Smooth muscle cell (in vitro differentiated cells): Measurements from ENCODE around the gene PF4V1. TPM values are rescaled to one million over a fixed set of nuclear protein-coding genes. Genes with fewer than 3 reads are reported as not detected.

Experiments used
- DNase-seq: peaks from one replicate; lab custom pipeline; 2025; ENCODE audit not compliant: unreplicated experiment; lab: John Stamatoyannopoulos, UW
- H2AFZ ChIP-seq: fragments of 200-600 bp; sonication (generic); 2 replicates; pipeline ENCODE4 v1.6.0; 2016; ENCODE audit warnings: antibody characterized with exemption, low read depth, mild to moderate bottlenecking
- H3F3A ChIP-seq: fragments of 200-600 bp; sonication (generic); 2 replicates; pipeline ENCODE4 v1.6.0; 2017; ENCODE audit warnings: antibody characterized with exemption, low read depth
- H3K27ac ChIP-seq: fragments of 200-600 bp; sonication (generic); 2 replicates; pipeline ENCODE4 v1.5.1; 2016; ENCODE audit warnings: low read depth, mild to moderate bottlenecking
- H3K27me3 ChIP-seq: fragments of 200-600 bp; sonication (generic); 2 replicates; pipeline ENCODE4 v1.6.1; 2016; ENCODE audit warnings: low read depth, mild to moderate bottlenecking
- H3K36me3 ChIP-seq: fragments of 200-600 bp; sonication (generic); 2 replicates; pipeline ENCODE4 v1.5.1; 2016; ENCODE audit warnings: low read depth
- H3K4me1 ChIP-seq: fragments of 200-600 bp; sonication (generic); 2 replicates; pipeline ENCODE4 v1.5.1; 2016; ENCODE audit warnings: low read depth
- H3K4me2 ChIP-seq: fragments of 200-600 bp; sonication (generic); 2 replicates; pipeline ENCODE4 v1.6.0; 2016; ENCODE audit warnings: mild to moderate bottlenecking
- H3K4me3 ChIP-seq: fragments of 200-600 bp; sonication (generic); 2 replicates; pipeline ENCODE4 v1.5.1; 2016; ENCODE audit warnings: mild to moderate bottlenecking
- H3K79me2 ChIP-seq: fragments of 200-600 bp; sonication (generic); 2 replicates; pipeline ENCODE4 v1.6.0; 2016; ENCODE audit warnings: low read depth, mild to moderate bottlenecking
- H3K9ac ChIP-seq: fragments of 200-600 bp; sonication (generic); 2 replicates; pipeline ENCODE4 v1.6.0; 2016; ENCODE audit warnings: low read depth
- H3K9me3 ChIP-seq: fragments of 200-600 bp; sonication (generic); replicated peaks from 2 replicates; pipeline ENCODE4 v1.5.1; 2016; ENCODE audit warnings: low read depth
- H4K20me1 ChIP-seq: fragments of 200-600 bp; sonication (generic); 2 replicates; pipeline ENCODE4 v1.6.0; 2016; ENCODE audit warnings: low read depth
- CTCF ChIP-seq: fragments of 200-600 bp; sonication (generic); IDR thresholded peaks from 2 replicates; pipeline ENCODE4 v1.5.1; 2017; ENCODE audit warnings: borderline replicate concordance, mild to moderate bottlenecking, antibody characterized with exemption; ENCODE audit not compliant: insufficient read depth, poor library complexity, severe bottlenecking
- WGBS: methylation state at CpG from one replicate; pipeline ENCODE4 v1.1.7; 2016; ENCODE audit warnings: low lambda C conversion rate; 5-methylcytosine and 5-hydroxymethylcytosine counted together
- polyA plus RNA-seq: library from polyadenylated mRNA; unstranded; fragments of >200 nt; fragmentation: Nextera tagmentation; extraction: Ambion mirVana; gene quantifications from 2 replicates; pipeline ENCODE4 v1.2.1, GENCODE V29; 2016
- total RNA-seq: library from RNA; depleted of rRNA; stranded (reverse); fragments of >200 nt; gene quantifications from 2 replicates; pipeline ENCODE4 v1.2.3, GENCODE V29; 2014

PF4V1 gene
- total and polyA plus RNA-seq, 2 experiments from 2014 or later: 0.35 TPM; not detected in 1

DNA sequence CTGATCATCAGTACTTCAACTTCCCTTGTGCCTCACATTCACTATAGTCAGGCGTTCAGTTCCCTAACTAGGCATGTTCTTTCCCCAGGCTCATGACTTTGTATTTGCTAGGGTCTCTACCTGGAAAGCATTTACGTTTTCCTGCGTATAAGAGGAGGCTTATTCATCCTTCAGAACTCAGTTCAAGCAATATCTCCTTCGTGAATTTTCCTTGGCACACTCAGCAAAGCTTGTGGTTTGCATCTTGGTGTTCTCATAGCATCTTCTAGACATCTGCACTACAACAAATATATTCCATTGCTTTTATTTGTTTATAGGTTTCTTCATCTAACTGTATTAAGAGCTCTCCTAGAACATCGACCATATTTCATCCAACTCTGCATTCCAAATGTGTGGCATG, 14.0 kb upstream of the PF4V1 start:
- H3K4me2 ChIP-seq: no peak overlapping the region
- H3K9ac ChIP-seq: no peak overlapping the region
- H3K27ac ChIP-seq: no peak overlapping the region
- no peak overlapping the region for H3K4me3 ChIP-seq
- H4K20me1 ChIP-seq: no peaks in the 10 kb centered on the region
- no peak for DNase-seq
- TF ChIP-seq CTCF: no peak
- peaks cover 6% of the 10 kb centered on the region for H3K4me1 ChIP-seq
- H3K79me2 ChIP-seq: no peaks in the 10 kb centered on the region
- H3F3A ChIP-seq: no peaks in the 10 kb centered on the region
- no peaks in the 10 kb centered on the region for H3K36me3 ChIP-seq
- no peak overlapping the region for H2AFZ ChIP-seq
- H3K27me3 ChIP-seq: peaks cover 34% of the 10 kb centered on the region
- H3K9me3 ChIP-seq: no peaks in the 10 kb centered on the region
- WGBS: 81% methylated on average over 5 of the region's 5 CpGs

DNA sequence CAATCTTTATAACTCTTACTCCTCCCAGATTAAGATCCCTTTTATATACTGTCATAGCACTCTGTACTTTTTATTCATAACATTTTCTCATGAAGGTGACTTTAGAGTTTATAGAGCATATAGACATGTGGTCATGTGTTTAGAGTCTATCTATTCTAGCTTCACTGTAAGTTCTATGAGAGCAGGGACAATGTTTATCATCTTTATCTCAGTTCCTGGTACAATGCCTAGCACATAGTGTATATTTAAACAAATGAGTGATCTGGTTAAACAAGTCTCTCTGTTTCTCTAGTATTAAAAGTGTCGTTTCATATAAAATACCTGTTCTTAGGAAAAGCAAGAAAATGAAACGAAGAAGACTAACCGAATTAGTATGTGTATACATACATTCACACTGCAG, 13.4 kb upstream of the PF4V1 start:
- H3F3A ChIP-seq: no peaks in the 10 kb centered on the region
- H2AFZ ChIP-seq: no peak overlapping the region
- DNase-seq: no peak
- H3K27me3 ChIP-seq: peaks cover 34% of the 10 kb centered on the region
- no peak overlapping the region for H3K4me2 ChIP-seq
- H3K27ac ChIP-seq: no peak overlapping the region
- TF ChIP-seq CTCF: no peak
- WGBS: 91% methylated on average over 3 of the region's 3 CpGs
- no peaks in the 10 kb centered on the region for H3K9me3 ChIP-seq
- no peaks in the 10 kb centered on the region for H3K79me2 ChIP-seq
- H3K4me1 ChIP-seq: peaks cover 6% of the 10 kb centered on the region
- H3K9ac ChIP-seq: no peak overlapping the region
- H4K20me1 ChIP-seq: no peaks in the 10 kb centered on the region
- H3K36me3 ChIP-seq: no peaks in the 10 kb centered on the region
- H3K4me3 ChIP-seq: no peak overlapping the region

DNA sequence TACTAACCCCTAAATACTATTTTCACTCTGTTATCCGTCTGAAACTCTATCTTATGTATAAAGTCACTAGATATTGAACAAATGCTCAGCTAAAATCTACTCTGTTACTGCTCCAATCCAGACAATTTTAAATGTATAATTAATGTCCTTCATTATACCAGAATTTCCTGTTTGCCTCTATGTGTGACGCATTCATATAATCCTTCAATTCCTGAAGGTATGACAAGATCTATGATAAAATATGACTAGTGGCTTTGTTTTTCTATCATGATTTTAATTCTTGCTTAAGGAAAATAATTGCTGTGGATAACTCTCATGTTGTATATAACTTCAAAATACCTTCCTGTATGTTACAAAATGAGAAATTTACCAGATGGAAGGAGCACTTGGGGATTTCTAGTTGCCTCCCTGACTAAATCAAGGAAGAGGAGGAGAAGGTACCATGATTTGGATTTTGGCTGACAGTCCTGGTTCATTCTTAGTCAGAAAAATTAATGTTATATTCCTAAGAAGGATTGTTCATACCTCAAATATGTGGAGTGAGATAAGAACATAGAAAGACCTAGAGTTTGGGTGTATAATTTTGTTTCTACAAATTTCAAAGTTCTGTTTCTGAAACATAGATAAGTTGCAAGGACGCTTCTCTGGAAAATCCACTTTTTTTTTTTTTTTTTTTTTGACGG, 11.7 kb upstream of the PF4V1 start:
- H2AFZ ChIP-seq: no peak overlapping the region
- no peaks in the 10 kb centered on the region for H3K36me3 ChIP-seq
- H3K9ac ChIP-seq: no peak overlapping the region
- no peaks in the 10 kb centered on the region for H3K9me3 ChIP-seq
- H3K27me3 ChIP-seq: peaks cover 31% of the 10 kb centered on the region
- no peak overlapping the region for H3K4me2 ChIP-seq
- whole genome bisulfite sequencing: 87% methylated on average over 3 of the region's 4 CpGs
- H4K20me1 ChIP-seq: no peaks in the 10 kb centered on the region
- no peak for DNase-seq
- H3K79me2 ChIP-seq: no peaks in the 10 kb centered on the region
- H3K27ac ChIP-seq: no peak overlapping the region
- no peaks in the 10 kb centered on the region for H3F3A ChIP-seq
- H3K4me3 ChIP-seq: no peak overlapping the region
- no peak for TF ChIP-seq CTCF
- H3K4me1 ChIP-seq: peaks cover 6% of the 10 kb centered on the region

DNA sequence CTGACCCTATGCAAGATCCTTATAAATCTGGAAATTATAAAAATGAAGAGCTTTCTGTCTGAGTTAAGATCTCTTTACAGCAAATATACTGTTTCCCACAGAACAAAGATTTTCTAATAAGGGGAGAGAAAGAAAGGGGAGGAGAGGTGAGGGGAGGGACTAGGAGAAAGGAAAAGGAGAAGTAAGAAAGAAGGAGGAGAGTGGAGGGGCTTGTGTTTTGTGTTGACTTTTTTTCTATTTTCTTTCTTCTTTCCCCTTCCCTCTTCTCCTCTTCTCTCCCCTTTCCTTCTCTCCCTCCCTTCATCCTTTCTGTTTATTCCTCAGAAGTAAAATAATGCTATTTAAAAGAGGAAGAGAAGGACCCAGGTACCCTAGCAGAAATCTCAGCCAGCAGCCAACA, 10.4 kb upstream of the PF4V1 start:
- Histone ChIP-seq H3K79me2 (no peaks in the 10 kb centered on the region), H3K36me3 (no peaks in the 10 kb centered on the region), H3K4me3 (no peak overlapping the region), H3K27me3 (peaks cover 18% of the 10 kb centered on the region), H3F3A (no peaks in the 10 kb centered on the region), H4K20me1 (no peaks in the 10 kb centered on the region), H3K9me3 (no peaks in the 10 kb centered on the region), H3K4me1 (no peaks in the 10 kb centered on the region), H3K27ac (no peak overlapping the region), H3K4me2 (no peak overlapping the region), H2AFZ (no peak overlapping the region), H3K9ac (no peak overlapping the region)
- DNase-seq: no peak
- no peak for TF ChIP-seq CTCF
